Breast epithelium (tissue), 4 donors: ENCODE data around the gene MINDY4. TPM values are rescaled to one million over a fixed set of nuclear protein-coding genes. Genes with fewer than 3 reads are reported as not detected.

Experiments
- DNase-seq, 2 donors: peaks; one replicate each; pipeline ENCODE4 v3.0.0-alpha.2; 2019; ENCODE audit warnings: low spot score in 2 of 2
- H3K27ac ChIP-seq, 2 donors: fragments of 200-600 bp; sonication (generic) in 1 of 2; one replicate each; pipeline ENCODE4 v1.5.1; 2016 to 2019; ENCODE audit warnings: mild to moderate bottlenecking in 1 of 2
- H3K27me3 ChIP-seq, 2 donors: fragments of 200-600 bp; sonication (generic) in 1 of 2; one replicate each; pipeline versions ENCODE4 v1.5.1 to v1.6.0; 2017 to 2019; ENCODE audit warnings: control low read depth in 1 of 2, mild to moderate bottlenecking in 1 of 2
- H3K36me3 ChIP-seq: fragments of 200-600 bp; one replicate; pipeline ENCODE4 v1.5.1; 2019
- H3K4me1 ChIP-seq, 2 donors: fragments of 200-600 bp; sonication (generic); one replicate each; pipeline ENCODE4 v1.5.1; 2016 to 2019; ENCODE audit warnings: control low read depth in 1 of 2
- H3K4me3 ChIP-seq, 3 donors: fragments of 200-600 bp; sonication (generic); 1 replicate in 2 of 3; 2 replicates in 1 of 3; pipeline ENCODE4 v1.5.1; 2016 to 2019; ENCODE audit warnings: mild to moderate bottlenecking in 3 of 3, moderate library complexity in 2 of 3
- H3K9me3 ChIP-seq, 2 donors: fragments of 200-600 bp; sonication (generic) in 1 of 2; one replicate each; pipeline ENCODE4 v1.5.1; 2016 to 2019; ENCODE audit warnings: control low read depth in 1 of 2
- CTCF ChIP-seq, 3 donors: fragments of 450-650 bp; IDR thresholded peaks; one replicate each; pipeline ENCODE4 v1.5.1; 2016 to 2017; ENCODE audit warnings: antibody characterized with exemption in 3 of 3, mild to moderate bottlenecking in 3 of 3, moderate library complexity in 3 of 3
- POLR2A ChIP-seq: fragments of 450-650 bp; IDR thresholded peaks from one replicate; pipeline ENCODE4 v1.6.1; 2016; ENCODE audit warnings: antibody characterized with exemption, mild to moderate bottlenecking, moderate library complexity
- POLR2AphosphoS5 ChIP-seq, 3 donors: sonication (generic); formaldehyde crosslinking; IDR thresholded peaks; one replicate each; pipeline ENCODE4 v1.6.1; 2017; ENCODE audit warnings: antibody characterized with exemption in 3 of 3
- intact Hi-C: fragments of 100-400 bp; cut with DNase I; formaldehyde crosslinking; loops from one replicate; pipeline ENCODE4 v1.15.1; 2023; ENCODE audit warnings: low total_unique reads
- total RNA-seq, 3 donors: library from RNA; depleted of rRNA; stranded (reverse); fragments of >200 nt; gene quantifications; one replicate each; pipeline ENCODE4 v1.1.0, GENCODE V29; 2016

MINDY4 gene
- total RNA-seq, 3 donors from 2014 or later, result 5.6 to 14.9 (median 13.8) TPM

DNA sequence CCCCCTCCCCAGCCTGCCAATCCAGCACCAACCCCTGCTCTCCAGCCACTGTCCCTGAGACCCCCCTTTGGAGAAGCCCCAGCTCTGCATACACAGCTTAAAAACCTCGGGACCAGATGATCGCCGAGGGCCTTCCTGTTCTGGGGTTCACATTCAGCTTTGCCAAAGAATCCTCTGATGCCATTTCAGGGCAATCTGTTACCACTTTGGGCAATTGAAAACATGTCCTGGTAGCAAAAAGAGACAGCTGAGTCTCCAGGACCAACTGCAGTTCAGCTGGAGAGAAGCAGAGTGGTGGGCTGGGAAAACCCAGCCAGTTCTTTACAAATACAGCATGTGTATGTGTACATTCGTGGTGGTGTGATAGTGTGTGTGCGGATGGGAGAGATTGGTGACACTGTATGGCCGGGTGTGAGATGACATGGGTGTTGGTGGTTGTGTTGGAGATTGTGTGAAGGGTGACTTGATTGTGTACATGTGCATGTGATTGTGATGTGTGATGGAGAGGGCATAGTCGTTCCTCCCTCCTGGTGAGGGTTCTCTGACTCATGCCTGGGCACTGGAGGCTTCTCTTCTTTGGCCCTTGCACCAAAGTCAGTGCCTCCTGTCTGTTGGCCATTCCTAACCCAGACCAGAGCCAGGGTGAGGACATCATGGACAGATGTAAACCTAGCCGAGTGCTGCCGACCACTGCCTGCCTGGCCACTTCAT, 91.9 kb downstream of the MINDY4 start:
- Histone ChIP-seq H3K4me3 (no peak overlapping the region), H3K27me3 (no peaks in the 10 kb centered on the region), H3K36me3 (no peaks in the 10 kb centered on the region), H3K9me3 (no peaks in the 10 kb centered on the region), H3K4me1 (no peaks in the 10 kb centered on the region), H3K27ac (peak overlapping the region; percentile 45 to 84)
- intact Hi-C loops, result no loop called here
- DNase-seq, result no peak
- no peak for TF ChIP-seq POLR2A

DNA sequence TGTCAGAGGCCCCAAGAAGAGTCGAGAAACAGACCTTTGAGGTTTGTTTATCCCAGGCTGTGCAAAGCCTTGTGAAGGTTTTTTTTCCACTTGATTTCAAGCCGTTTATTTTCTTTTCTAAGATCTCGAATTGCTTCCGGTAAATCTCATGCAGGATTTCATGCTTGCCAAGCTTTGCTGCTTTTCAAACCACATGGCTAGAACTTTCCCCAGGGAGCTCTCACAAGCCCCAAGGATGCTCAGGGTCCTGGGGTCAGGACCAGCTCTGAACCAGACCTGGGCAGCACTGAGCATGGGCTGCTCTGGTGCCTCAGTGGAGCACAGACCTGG, 92.5 kb downstream of the MINDY4 start:
- no peak for DNase-seq
- TF ChIP-seq POLR2A (no peak), CTCF (IDR thresholded peaks at IDR 0.05) (no peak), POLR2AphosphoS5 (IDR thresholded peaks at IDR 0.05) (no peak)
- Histone ChIP-seq H3K4me1 (no peaks in the 10 kb centered on the region), H3K36me3 (no peaks in the 10 kb centered on the region), H3K9me3 (no peaks in the 10 kb centered on the region), H3K27ac (peak overlapping the region; percentile 45 to 84), H3K4me3 (no peak overlapping the region), H3K27me3 (no peaks in the 10 kb centered on the region)
- intact Hi-C loops, result no loop called here

DNA sequence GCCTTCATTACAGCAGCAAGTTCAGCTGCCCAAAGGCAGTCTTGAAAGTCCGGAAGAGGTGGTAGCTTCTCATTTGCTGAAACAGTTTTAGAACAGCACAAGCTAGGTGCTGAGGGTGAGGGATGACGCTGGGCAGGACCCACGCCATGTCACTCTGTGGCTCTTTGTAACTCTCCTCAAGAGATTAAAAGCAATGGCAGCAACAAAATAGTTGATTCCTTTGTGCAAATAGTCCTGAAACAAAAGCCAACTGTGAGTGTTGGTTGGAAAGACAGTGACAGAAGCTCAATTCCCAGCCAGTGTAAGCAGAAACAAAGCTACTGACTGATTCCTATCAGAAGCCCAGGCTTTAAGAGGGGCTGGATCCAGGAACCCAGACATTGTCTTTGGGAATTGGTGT, 92.9 kb downstream of the MINDY4 start:
- DNase-seq, result no peak
- Histone ChIP-seq H3K4me1 (no peaks in the 10 kb centered on the region), H3K27me3 (no peaks in the 10 kb centered on the region), H3K36me3 (no peaks in the 10 kb centered on the region), H3K9me3 (no peaks in the 10 kb centered on the region), H3K27ac (peak overlapping the region in 1 of 2 donors; percentile 84), H3K4me3 (no peak overlapping the region)
- intact Hi-C loops, result no loop called here
- no peak for TF ChIP-seq POLR2AphosphoS5 (IDR thresholded peaks at IDR 0.05)
- TF ChIP-seq POLR2A, result no peak
- TF ChIP-seq CTCF (IDR thresholded peaks at IDR 0.05), result no peak

DNA sequence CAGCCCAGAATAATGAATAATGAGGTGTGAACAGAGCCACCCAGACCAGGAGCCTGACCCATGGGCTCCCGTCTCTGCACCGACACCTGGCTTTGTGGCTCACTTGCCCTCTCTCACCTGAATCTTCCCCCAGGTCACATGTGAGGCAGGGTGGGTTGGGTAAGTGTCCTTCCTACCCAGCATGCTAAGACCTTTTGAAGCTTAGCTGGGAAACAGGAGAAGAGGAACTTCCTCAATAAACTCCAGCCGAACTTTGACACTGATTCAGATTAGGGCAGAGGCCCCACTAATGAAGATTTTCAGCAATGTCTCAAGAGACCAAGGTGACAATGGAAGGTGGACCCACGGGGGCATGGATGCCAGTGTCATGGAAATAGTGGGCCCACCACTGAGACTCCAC, 93.9 kb downstream of the MINDY4 start:
- H3K36me3 ChIP-seq, result no peaks in the 10 kb centered on the region
- intact Hi-C loops, result no loop called here
- TF ChIP-seq CTCF (IDR thresholded peaks at IDR 0.05), result no peak
- no peak for TF ChIP-seq POLR2AphosphoS5 (IDR thresholded peaks at IDR 0.05)
- no peak for TF ChIP-seq POLR2A
- DNase-seq, result no peak
- H3K27me3 ChIP-seq, result no peaks in the 10 kb centered on the region
- no peak overlapping the region for H3K4me3 ChIP-seq
- H3K4me1 ChIP-seq, result no peaks in the 10 kb centered on the region
- peak overlapping the region in 1 of 2 donors; percentile 84 for H3K27ac ChIP-seq
- H3K9me3 ChIP-seq, result no peaks in the 10 kb centered on the region

- no peak for DNase-seq
- Histone ChIP-seq H3K4me1 (no peaks in the 10 kb centered on the region), H3K36me3 (no peaks in the 10 kb centered on the region), H3K27me3 (no peaks in the 10 kb centered on the region), H3K9me3 (no peaks in the 10 kb centered on the region), H3K27ac (no peak overlapping the region), H3K4me3 (no peak overlapping the region)
- TF ChIP-seq CTCF (IDR thresholded peaks at IDR 0.05) (no peak), POLR2AphosphoS5 (IDR thresholded peaks at IDR 0.05) (no peak), POLR2A (no peak)
- intact Hi-C loops, result no loop called here
Observed at GRCh38 chr7:30865821-30866220, 94.6 kb downstream of the MINDY4 start.

- Histone ChIP-seq H3K27me3 (no peaks in the 10 kb centered on the region), H3K9me3 (no peaks in the 10 kb centered on the region), H3K27ac (peak overlapping the region in 1 of 2 donors; percentile 25), H3K4me1 (no peaks in the 10 kb centered on the region), H3K4me3 (no peak overlapping the region), H3K36me3 (no peaks in the 10 kb centered on the region)
- TF ChIP-seq POLR2AphosphoS5 (IDR thresholded peaks at IDR 0.05) (no peak), POLR2A (no peak), CTCF (IDR thresholded peaks at IDR 0.05) (no peak)
- intact Hi-C loops, result no loop called here
- no peak for DNase-seq
Observed at GRCh38 chr7:30866939-30867338, 95.7 kb downstream of the MINDY4 start.
